Stimulated activated CD8-positive, alpha-beta memory T cell treated with anti-CD3 and anti-CD28 coated beads, Interleukin-15, amount 100 ng/mL, for 48 hours (primary cell): ENCODE results near the gene HCN1.
A peak's percentile ranks its signal among the peaks of the same experiment; 100 is the strongest.

ENCODE experiments used
- DNase-seq, 2 donors: peaks; one replicate each; pipeline ENCODE4 v3.0.0-alpha.2; 2020; ENCODE audit warnings: low read depth in 2 of 2

HCN1 gene

GRCh38 chr5:45696206-45696836 is at the start of gene HCN1:
TSS of gene HCN1 (minus strand) at chr5:45696380.
- peak; percentile 11 to 23 for DNase-seq

GRCh38 chr5:45741110-45741509 is 44.9 kb upstream of the HCN1 start:
- DNase-seq = no peak

GRCh38 chr5:45737153-45737552 is 41.0 kb upstream of the HCN1 start:
- no peak for DNase-seq

GRCh38 chr5:45725537-45725936 is 29.4 kb upstream of the HCN1 start:
- no peak for DNase-seq

- no peak for DNase-seq
These were observed 1.0 kb upstream of the HCN1 start for GRCh38 chr5:45697201-45697600.

- DNase-seq = no peak
These were observed 400 bp downstream of the HCN1 start for GRCh38 chr5:45695804-45696156.

GRCh38 chr5:45694971-45695803 is 993 bp downstream of the HCN1 start:
- no peak for DNase-seq

- no peak for DNase-seq
These were observed 1.8 kb downstream of the HCN1 start for GRCh38 chr5:45694255-45694814.

GRCh38 chr5:45692481-45692880 is 3.7 kb downstream of the HCN1 start:
- no peak for DNase-seq

GRCh38 chr5:45691656-45692055 is 4.5 kb downstream of the HCN1 start:
- DNase-seq = no peak

GRCh38 chr5:45687701-45688100 is 8.5 kb downstream of the HCN1 start:
- DNase-seq = no peak

GRCh38 chr5:45686620-45687019 is 9.6 kb downstream of the HCN1 start:
- no peak for DNase-seq

- no peak for DNase-seq
These were observed 12.1 kb downstream of the HCN1 start for GRCh38 chr5:45684118-45684517.

GRCh38 chr5:45680950-45681349 is 15.2 kb downstream of the HCN1 start:
- DNase-seq = no peak

- DNase-seq = no peak
These were observed 18.7 kb downstream of the HCN1 start for GRCh38 chr5:45677524-45677923.

- no peak for DNase-seq
These were observed 23.9 kb downstream of the HCN1 start for GRCh38 chr5:45672271-45672670.

- no peak for DNase-seq
These were observed 47.4 kb downstream of the HCN1 start for GRCh38 chr5:45648744-45649143.

GRCh38 chr5:45643056-45643455 is 53.1 kb downstream of the HCN1 start:
- no peak for DNase-seq

GRCh38 chr5:45642370-45642769 is 53.8 kb downstream of the HCN1 start:
- DNase-seq = no peak

GRCh38 chr5:45639040-45639439 is 57.1 kb downstream of the HCN1 start:
- DNase-seq = no peak

- DNase-seq = no peak
These were observed 69.0 kb downstream of the HCN1 start for GRCh38 chr5:45627076-45627656.

- no peak for DNase-seq
These were observed 72.3 kb downstream of the HCN1 start for GRCh38 chr5:45623832-45624231.

GRCh38 chr5:45622365-45622764 is 73.8 kb downstream of the HCN1 start:
- no peak for DNase-seq
